GM18870 (cell line): ENCODE measurements around the gene PTPRM.

Experiments used
- ATAC-seq: cut with Tn5 transposase; IDR thresholded peaks from one replicate; pipeline ENCODE4 v1.9.1; 2021; ENCODE audit warnings: moderate library complexity; ENCODE audit not compliant: unreplicated experiment

The PTPRM gene

GRCh38 chr18:7789856-7790552 is 222.9 kb downstream of the PTPRM start:
- no peak for ATAC-seq

GRCh38 chr18:7793100-7793499 is 226.0 kb downstream of the PTPRM start:
- ATAC-seq: no peak

- ATAC-seq: no peak
Measured at GRCh38 chr18:7803956-7804469, 236.9 kb downstream of the PTPRM start.

- no peak for ATAC-seq
Measured at GRCh38 chr18:7805096-7805495, 238.0 kb downstream of the PTPRM start.

GRCh38 chr18:7805880-7806279 is 238.8 kb downstream of the PTPRM start:
- ATAC-seq: no peak

- no peak for ATAC-seq
Measured at GRCh38 chr18:7807936-7808453, 240.9 kb downstream of the PTPRM start.

- ATAC-seq: no peak
Measured at GRCh38 chr18:7808992-7809391, 241.9 kb downstream of the PTPRM start.

- no peak for ATAC-seq
Measured at GRCh38 chr18:7809455-7809854, 242.3 kb downstream of the PTPRM start.

GRCh38 chr18:7809978-7810377 is 242.9 kb downstream of the PTPRM start:
- no peak for ATAC-seq

- no peak for ATAC-seq
Measured at GRCh38 chr18:7812431-7813063, 245.4 kb downstream of the PTPRM start.

GRCh38 chr18:7813131-7813530 is 246.0 kb downstream of the PTPRM start:
- ATAC-seq: no peak

- ATAC-seq: no peak
Measured at GRCh38 chr18:7814754-7815315, 247.7 kb downstream of the PTPRM start.

- no peak for ATAC-seq
Measured at GRCh38 chr18:7815787-7816186, 248.7 kb downstream of the PTPRM start.

GRCh38 chr18:7817575-7818230 is 250.6 kb downstream of the PTPRM start:
- ATAC-seq: no peak

GRCh38 chr18:7821784-7822183 is 254.7 kb downstream of the PTPRM start:
- ATAC-seq: no peak

- ATAC-seq: no peak
Measured at GRCh38 chr18:7822435-7823331, 255.6 kb downstream of the PTPRM start.

- no peak for ATAC-seq
Measured at GRCh38 chr18:7824970-7825369, 257.9 kb downstream of the PTPRM start.

GRCh38 chr18:7830468-7830867 is 263.4 kb downstream of the PTPRM start:
- ATAC-seq: peak; percentile 74

GRCh38 chr18:7839548-7839947 is 272.4 kb downstream of the PTPRM start:
- ATAC-seq: no peak

GRCh38 chr18:7840411-7840810 is 273.3 kb downstream of the PTPRM start:
- ATAC-seq: no peak
